HG03064 (cell line): ENCODE measurements around the gene ADAR.

Experiments used
- ATAC-seq: cut with Tn5 transposase; IDR thresholded peaks from one replicate; pipeline ENCODE4 v1.9.1; 2021; ENCODE audit warnings: low read depth; ENCODE audit not compliant: unreplicated experiment

Gene ADAR

GRCh38 chr1:154586641-154587040, 21.3 kb downstream of the ADAR start:
- ATAC-seq = no peak

DNA sequence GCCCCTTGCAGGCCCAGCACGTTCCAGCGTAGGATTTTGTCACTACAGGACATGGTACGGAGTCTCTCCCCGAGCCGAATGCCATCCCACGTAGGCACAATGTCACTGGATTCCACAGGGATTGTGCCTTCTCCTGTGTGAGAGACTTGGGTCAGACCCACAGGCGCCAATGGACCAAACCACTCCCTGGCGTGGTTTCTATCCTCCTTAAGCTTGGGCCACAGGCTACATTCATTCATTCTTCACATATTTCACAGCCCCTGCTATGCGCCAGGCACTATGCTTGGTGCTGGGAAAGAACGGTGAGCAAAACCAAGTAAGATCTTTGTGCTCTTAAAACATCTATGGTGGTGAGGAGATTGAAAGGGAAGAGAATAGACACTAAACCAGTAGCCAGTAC, 21.8 kb downstream of the ADAR start:
- no peak for ATAC-seq

DNA sequence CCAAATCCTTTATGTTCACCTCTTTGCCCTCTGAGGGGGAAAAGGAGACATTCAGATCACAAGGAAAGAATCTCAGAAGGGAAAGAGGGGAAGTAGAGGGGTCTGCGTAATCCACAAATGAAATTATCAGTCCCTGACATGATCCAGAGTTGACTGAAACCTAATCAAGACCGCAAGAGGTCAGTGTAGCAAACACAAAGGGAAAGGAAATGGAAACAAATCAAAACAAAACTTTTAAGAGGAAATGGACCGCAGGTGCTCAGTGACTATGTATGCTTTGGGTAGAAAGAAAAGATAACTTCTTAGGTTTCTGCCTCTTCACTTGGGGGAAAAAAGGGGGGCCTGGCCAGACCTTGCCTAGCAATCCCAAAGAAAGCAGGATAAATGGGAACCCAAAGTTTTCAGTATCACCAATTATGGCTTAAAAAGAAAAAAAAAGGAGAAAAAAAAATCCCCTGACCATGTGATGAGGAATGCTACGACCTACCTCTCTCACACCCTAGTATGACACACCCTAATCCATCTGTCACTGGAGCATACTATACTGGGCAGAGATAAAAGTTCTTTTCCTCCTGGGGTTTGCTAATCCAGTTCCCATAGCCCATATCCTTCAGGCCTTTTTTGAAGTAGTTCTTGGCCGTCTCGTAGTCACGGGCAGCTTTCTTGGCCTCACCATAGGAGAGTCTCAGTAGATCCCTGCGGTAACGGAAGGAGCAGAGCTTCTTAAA, 23.6 kb downstream of the ADAR start:
- no peak for ATAC-seq

DNA sequence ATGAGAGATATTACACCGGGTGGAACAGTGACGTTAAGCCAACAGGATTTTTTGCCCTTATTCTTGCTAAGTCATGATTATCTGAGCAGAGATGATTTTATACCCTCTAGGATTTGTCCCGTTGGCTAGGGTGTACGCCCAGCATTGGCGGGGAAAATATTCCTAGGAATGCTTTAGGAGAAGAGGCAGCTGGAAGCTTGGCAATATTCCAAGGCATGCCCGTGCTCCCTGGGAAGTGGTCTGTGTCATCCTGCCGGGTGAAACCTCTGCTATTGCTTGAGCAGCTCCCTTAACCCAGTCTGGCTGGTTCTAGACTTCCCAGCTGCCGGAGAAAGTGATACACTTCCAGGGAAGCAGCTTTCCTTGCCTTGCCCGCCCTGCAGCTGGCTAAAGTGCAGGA, 24.2 kb downstream of the ADAR start:
- no peak for ATAC-seq

DNA sequence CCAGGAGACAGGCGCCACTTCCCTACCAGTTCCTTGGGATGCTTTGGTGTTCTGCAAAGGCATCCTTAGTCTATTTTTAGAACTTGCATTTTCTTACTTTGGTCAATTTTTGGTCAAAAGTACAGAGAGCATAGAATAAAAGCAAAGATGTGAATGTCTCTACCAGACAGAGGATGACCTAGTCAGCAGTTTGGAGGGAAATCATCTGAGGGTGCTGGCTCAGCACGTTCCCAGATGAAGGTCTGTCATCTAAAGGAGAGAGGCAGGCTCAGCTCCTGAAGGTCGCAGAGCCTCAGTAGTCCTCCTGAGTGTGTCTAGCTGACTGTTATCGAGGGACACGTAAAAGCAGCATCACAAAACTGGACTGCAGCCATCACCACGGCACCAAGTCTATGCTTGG, 25.1 kb downstream of the ADAR start:
- ATAC-seq = no peak

GRCh38 chr1:154581766-154582165, 26.2 kb downstream of the ADAR start:
- no peak for ATAC-seq

DNA sequence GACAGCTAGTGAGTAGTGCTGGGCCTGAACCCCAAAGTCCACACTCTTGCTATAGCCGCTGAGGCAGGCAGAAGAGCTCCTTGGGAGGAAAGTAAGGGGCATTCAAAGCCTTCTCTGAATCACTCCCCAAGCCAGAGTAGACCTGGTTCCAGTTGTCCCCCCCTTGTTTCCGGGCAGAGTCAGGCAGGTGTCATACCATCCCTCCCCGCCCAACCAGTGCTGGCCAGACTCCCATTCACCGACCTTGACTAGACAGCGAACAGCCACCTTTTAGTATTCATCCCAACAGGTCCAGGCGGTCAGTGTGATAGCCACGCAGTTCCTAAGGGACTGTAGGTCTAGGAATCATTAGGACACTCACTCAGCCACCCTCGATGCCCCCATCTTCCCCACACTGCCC, 28.6 kb downstream of the ADAR start:
- ATAC-seq = no peak

DNA sequence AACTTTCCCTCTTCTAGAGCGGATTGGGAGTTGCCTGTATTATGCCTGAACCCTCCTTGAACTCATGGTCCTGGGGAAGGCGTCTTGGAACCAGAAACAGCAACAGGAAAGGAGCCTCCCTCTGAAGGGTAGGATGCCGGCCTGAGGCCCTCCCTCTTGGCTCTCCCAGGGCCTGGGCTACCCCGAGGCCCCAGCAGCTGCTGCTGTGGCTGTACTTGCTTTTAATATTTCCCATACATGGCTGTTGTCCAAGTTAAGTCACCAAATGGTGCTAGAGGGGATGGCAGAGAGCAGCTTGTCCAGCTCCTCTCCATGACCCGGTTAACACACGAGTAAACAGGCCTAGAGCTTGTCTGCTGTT, 29.9 kb downstream of the ADAR start:
- ATAC-seq = no peak

DNA sequence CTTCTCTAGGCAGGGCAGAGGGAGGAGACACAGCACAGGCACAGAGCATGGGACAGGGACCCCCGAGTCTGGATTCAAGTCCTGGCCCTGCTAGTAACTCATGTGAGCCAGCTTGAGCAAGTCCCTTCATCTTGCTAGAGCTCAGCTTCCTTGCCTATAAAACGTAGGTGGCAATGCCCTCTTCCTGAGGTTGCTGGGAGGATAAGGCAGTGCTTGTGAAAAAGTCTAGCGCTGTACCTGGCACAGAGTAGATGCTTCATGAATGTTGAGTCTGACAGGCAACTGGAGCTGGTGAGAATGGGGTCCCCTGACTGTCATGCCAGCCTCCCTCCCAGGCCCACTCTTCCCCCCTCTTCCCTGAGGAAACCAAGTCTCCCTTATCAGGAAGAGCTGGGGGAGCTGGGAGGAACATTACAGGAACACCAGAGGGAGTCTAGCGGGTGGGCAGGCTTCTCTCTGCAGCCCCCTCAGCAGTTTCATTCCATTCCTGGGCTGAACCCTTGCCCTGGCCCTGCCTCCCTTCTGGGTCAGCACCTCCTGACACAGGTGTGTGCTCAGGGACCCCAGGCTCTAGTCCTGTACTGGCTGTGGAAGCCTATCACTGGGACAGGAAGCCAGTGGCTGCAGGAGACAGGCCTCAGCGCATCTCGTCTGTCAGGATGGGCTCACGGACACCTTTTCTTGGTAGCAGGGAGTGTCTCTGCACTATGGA, 30.5 kb downstream of the ADAR start:
- no peak for ATAC-seq

- no peak for ATAC-seq
These were observed 31.9 kb downstream of the ADAR start for GRCh38 chr1:154575951-154576566.

- no peak for ATAC-seq
These were observed 32.6 kb downstream of the ADAR start for GRCh38 chr1:154575147-154575927.

GRCh38 chr1:154574716-154575115, 33.3 kb downstream of the ADAR start:
- no peak for ATAC-seq

GRCh38 chr1:154573168-154573510, 34.8 kb downstream of the ADAR start:
- no peak for ATAC-seq

DNA sequence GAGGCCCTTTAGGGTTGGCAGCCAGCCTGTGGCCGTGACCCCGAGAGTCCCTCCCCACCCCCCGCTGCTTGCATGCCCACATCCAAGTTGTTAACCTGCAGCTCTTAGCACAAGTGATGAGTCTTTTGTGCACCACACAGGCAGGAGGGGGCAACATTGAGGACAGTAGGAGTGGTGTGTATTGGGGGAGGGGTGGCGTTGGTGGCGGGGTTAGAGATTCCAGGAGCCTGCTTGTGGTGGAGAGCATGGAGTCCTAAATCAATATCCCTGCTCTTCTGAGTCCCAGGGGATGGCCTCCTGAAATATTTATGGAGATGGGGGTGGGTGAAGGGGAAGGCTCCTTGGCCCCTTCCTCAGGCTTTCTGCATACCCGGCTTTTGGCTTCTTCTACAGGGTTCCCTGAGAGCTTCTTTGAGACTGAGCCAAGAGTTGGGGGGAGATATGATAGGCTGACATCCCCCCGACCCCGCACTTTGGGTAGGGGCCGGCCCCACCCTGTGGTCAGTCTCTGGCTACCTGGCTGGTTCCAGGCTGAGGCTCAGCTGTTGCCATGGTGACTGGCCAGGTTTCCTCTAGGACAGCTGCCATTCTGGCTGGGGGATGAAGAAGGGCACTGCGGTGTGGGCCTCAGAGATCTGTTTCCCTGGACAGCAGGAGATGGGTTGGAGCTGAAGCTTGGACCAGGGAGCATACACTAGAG, 35.4 kb downstream of the ADAR start:
- ATAC-seq = no peak

DNA sequence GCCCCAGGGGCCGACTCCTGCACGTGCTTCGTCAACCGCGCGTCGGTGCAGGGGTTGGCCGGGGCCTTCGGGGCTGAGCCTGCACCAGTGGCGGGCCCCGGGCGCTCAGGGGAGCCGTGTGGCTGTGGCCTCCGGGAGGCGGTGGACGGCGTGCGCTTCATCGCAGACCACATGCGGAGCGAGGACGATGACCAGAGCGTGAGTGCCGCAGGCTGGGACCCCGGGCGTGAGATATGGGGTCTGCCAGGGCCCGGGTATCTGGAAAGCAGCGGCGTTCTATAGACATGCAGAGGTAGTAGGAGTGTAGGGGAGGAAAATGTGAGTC, 36.1 kb downstream of the ADAR start:
- ATAC-seq = no peak

- no peak for ATAC-seq
These were observed 36.6 kb downstream of the ADAR start for GRCh38 chr1:154571244-154571963.

GRCh38 chr1:154568157-154568815, 39.7 kb downstream of the ADAR start:
- ATAC-seq = no peak

DNA sequence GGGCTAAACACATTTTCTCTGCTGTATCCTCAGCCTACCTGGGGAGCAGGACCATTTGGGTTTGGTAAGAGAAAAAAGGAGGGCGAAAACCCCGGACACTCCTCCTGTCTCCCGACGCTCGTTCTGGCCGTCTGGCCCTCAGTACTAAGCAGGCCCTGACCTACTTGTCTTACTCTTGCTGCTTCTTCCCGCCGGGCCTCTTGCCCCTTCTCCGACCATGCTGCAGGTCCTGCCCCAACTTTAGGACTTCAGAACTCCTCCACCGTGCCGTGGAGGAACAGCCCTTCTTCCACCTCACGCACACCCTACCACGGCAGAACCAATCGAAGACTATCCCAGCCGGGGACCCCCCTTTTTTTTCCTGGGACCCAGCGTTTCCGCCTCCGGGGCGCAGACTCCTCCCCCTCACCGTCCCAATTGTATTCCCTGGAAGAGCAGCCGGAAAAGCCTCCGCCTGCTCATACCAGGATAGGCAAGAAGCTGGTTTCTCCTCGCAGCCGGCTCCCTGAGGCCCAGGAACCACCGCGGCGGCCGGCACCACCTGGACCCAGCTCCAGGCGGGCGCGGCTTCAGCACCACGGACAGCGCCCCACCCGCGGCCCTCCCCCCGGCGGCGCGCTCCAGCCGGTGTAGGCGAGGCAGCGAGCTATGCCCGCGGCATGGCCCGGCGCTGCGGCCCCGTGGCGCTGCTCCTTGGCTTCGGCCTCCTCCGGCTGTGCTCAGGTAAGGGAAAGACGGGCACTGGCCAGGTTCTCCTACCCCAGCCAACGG, 40.4 kb downstream of the ADAR start, which contains the start of gene CHRNB2:
TSS of gene CHRNB2 (plus strand) at position 393 of the 771 bp plus-strand sequence. CDS start at position 660, 267 bp downstream.
- ATAC-seq = no peak

DNA sequence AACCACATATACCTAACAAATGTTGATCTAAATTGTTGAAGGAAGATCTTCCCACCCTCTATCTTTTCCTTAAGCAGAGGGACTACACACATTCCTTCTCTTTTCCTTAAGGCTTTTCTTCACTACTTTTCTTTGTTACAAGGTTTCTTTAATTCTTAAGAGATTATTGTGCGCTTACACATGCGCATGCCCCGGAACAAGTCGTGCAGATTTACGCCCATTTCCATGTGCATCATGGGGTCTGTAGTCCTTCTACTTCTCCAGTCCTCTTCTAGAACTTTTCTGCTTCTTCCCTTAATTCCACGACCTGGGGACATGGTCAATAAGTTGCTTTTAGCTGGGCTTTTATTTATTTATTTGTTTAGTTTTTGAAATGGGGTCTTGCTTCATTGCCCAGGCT, 42.1 kb downstream of the ADAR start:
- no peak for ATAC-seq
